Measurements from ENCODE around the gene CMTM3. TPM values are rescaled to one million over a fixed set of nuclear protein-coding genes. Genes with fewer than 3 reads are reported as not detected.

CMTM3 gene
- total RNA-seq, 1 experiment from 2014 or later: 12.8 TPM

GRCh38 chr16:66592814-66593213 lies 11.7 kb upstream of the CMTM3 start:
- TF ChIP-seq SIN3A (IDR thresholded peaks at IDR 0.05; ENCODE audit: low read depth): no peak
- TF ChIP-seq TCF7L2 (IDR thresholded peaks at IDR 0.05; ENCODE audit: borderline replicate concordance, extremely low read depth, insufficient read depth, insufficient read length): no peak
- no peak for TF ChIP-seq EGR1 (IDR thresholded peaks at IDR 0.05; ENCODE audit: low read depth)
- TF ChIP-seq EZH2phosphoT487 (IDR thresholded peaks at IDR 0.05; ENCODE audit: borderline replicate concordance): no peak
- no peak for TF ChIP-seq ELF1 (IDR thresholded peaks at IDR 0.05; ENCODE audit: borderline replicate concordance, low read depth)
- no peak for TF ChIP-seq EZH2 (IDR thresholded peaks at IDR 0.05)
- TF ChIP-seq JUND (IDR thresholded peaks at IDR 0.05): no peak
- TF ChIP-seq ATF3 (IDR thresholded peaks at IDR 0.05): no peak
- no peak for TF ChIP-seq CBX3 (IDR thresholded peaks at IDR 0.05; ENCODE audit: low read depth)
- TF ChIP-seq MAX (IDR thresholded peaks at IDR 0.05): no peak
- no peak for TF ChIP-seq FOSL1 (IDR thresholded peaks at IDR 0.05; ENCODE audit: low read depth)
- RAD21 ChIA-PET (ENCODE audit: low non-redundant PET in 1 of 2, low total read pairs in 2 of 2, uncharacterized antibody in 2 of 2, unreplicated experiment in 2 of 2): no interaction called here
- DNase-seq (ENCODE audit: low read depth, low spot score) (no peak), ATAC-seq (no peak)
- Histone ChIP-seq H3K36me3 (ENCODE audit: control insufficient read depth in 1 of 2, insufficient read depth in 2 of 2, low read length in 2 of 2) (no peaks in the 10 kb centered on the region), H3K4me2 (ENCODE audit: low read length) (no peak overlapping the region), H2AFZ (ENCODE audit: low read depth, low read length, poor library complexity, severe bottlenecking) (no peak overlapping the region), H3K79me2 (ENCODE audit: insufficient read depth, low read length) (no peaks in the 10 kb centered on the region), H3K9ac (ENCODE audit: low read length) (no peak overlapping the region), H4K20me1 (ENCODE audit: insufficient read depth) (no peaks in the 10 kb centered on the region), H3K27me3 (ENCODE audit: insufficient read depth, low read length) (no peaks in the 10 kb centered on the region), H3K4me3 (replicated peaks in 1 of 2; ENCODE audit: low read depth in 1 of 2, low read length in 2 of 2) (no peak overlapping the region), H3K4me1 (ENCODE audit: control insufficient read depth in 1 of 2, insufficient read depth in 2 of 2, low read length in 2 of 2) (no peaks in the 10 kb centered on the region), H3K9me2 (ENCODE audit: insufficient read depth) (no peaks in the 10 kb centered on the region), H3K27ac (ENCODE audit: low read depth, low read length) (no peak overlapping the region), H3K9me3 (ENCODE audit: control insufficient read depth in 1 of 2, insufficient read depth in 1 of 2, low read depth in 1 of 2, low read length in 2 of 2) (no peaks in the 10 kb centered on the region)
- intact Hi-C loops (cut with micrococcal nuclease): no loop called here
- POLR2A ChIA-PET: no interaction called here
- CTCF ChIA-PET: no interaction called here
- BruUV-seq (replicated peaks): no TSS peak

GRCh38 chr16:66594739-66595138 lies 9.8 kb upstream of the CMTM3 start:
- Histone ChIP-seq H3K27ac (ENCODE audit: low read depth, low read length) (no peak overlapping the region), H3K4me1 (ENCODE audit: control insufficient read depth in 1 of 2, insufficient read depth in 2 of 2, low read length in 2 of 2) (no peaks in the 10 kb centered on the region), H3K36me3 (ENCODE audit: control insufficient read depth in 1 of 2, insufficient read depth in 2 of 2, low read length in 2 of 2) (no peaks in the 10 kb centered on the region), H3K27me3 (ENCODE audit: insufficient read depth, low read length) (no peaks in the 10 kb centered on the region), H3K4me2 (ENCODE audit: low read length) (no peak overlapping the region), H2AFZ (ENCODE audit: low read depth, low read length, poor library complexity, severe bottlenecking) (no peak overlapping the region), H3K79me2 (ENCODE audit: insufficient read depth, low read length) (no peaks in the 10 kb centered on the region), H4K20me1 (ENCODE audit: insufficient read depth) (no peaks in the 10 kb centered on the region), H3K9ac (ENCODE audit: low read length) (no peak overlapping the region), H3K9me2 (ENCODE audit: insufficient read depth) (no peaks in the 10 kb centered on the region), H3K4me3 (replicated peaks in 1 of 2; ENCODE audit: low read depth in 1 of 2, low read length in 2 of 2) (no peak overlapping the region), H3K9me3 (ENCODE audit: control insufficient read depth in 1 of 2, insufficient read depth in 1 of 2, low read depth in 1 of 2, low read length in 2 of 2) (no peaks in the 10 kb centered on the region)
- no peak for TF ChIP-seq ZNF274 (IDR thresholded peaks at IDR 0.05; ENCODE audit: low read depth, low read length)
- TF ChIP-seq ELF1 (IDR thresholded peaks at IDR 0.05; ENCODE audit: borderline replicate concordance, low read depth): no peak
- TF ChIP-seq SIN3A (IDR thresholded peaks at IDR 0.05; ENCODE audit: low read depth): no peak
- no peak for TF ChIP-seq REST (IDR thresholded peaks at IDR 0.05; ENCODE audit: low read depth)
- no peak for TF ChIP-seq CEBPB (IDR thresholded peaks at IDR 0.05; ENCODE audit: low read depth)
- no peak for TF ChIP-seq EZH2 (IDR thresholded peaks at IDR 0.05)
- TF ChIP-seq YY1 (IDR thresholded peaks at IDR 0.05; ENCODE audit: extremely low read depth, insufficient replicate concordance, low read depth, low read length): no peak
- TF ChIP-seq FOSL1 (IDR thresholded peaks at IDR 0.05; ENCODE audit: low read depth): no peak
- no peak for TF ChIP-seq ATF3 (IDR thresholded peaks at IDR 0.05)
- ChIA-PET CTCF (interaction anchor here (0.7 kb wide), 1 partner anchor 188 kb away, joined by 3 read pairs; no protein-coding TSS in a partner anchor), RAD21 (ENCODE audit: low non-redundant PET in 1 of 2, low total read pairs in 2 of 2, uncharacterized antibody in 2 of 2, unreplicated experiment in 2 of 2) (no interaction called here), POLR2A (no interaction called here)
- no peak for DNase-seq (ENCODE audit: low read depth, low spot score)
- ATAC-seq: no peak
- BruUV-seq (replicated peaks): no TSS peak
- intact Hi-C loops (cut with micrococcal nuclease): no loop called here

Data from HCT116 (cell line).